HG03060 (cell line): ENCODE measurements around the gene MALRD1.
"Not testable (repeated sequence)": the region's sequence is repeated elsewhere in the genome, so short reads cannot be mapped to it uniquely, and the experiment has no call there.

Experiments
- ATAC-seq: cut with Tn5 transposase; IDR thresholded peaks from one replicate; pipeline ENCODE4 v1.9.1; 2021; ENCODE audit warnings: low read depth, moderate number of reproducible peaks; ENCODE audit not compliant: unreplicated experiment

The MALRD1 gene

DNA sequence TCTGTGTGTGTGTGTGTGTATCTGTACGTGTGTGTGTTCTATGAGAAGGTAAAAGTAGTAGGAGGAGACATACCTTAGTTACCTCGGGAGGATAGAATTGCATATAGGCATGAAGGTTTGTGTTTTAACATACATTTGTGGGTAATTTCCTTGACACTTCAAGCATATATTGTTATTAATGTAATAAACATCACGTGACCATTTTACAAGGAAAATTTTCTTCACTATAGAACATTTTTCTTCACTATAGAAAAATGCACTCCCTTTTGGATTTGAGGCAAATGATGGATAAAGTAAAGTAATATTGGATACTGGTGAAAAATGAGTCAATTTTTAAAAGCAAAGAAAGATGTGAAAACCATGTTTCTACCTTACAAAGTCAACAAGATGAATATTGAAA lies 640.6 kb downstream of the MALRD1 start:
- no peak for ATAC-seq

- ATAC-seq: no peak
These were observed 650.7 kb downstream of the MALRD1 start for GRCh38 chr10:19699299-19699698.

- no peak for ATAC-seq
These were observed 652.9 kb downstream of the MALRD1 start for GRCh38 chr10:19701427-19702052.

- ATAC-seq: no peak
These were observed 653.6 kb downstream of the MALRD1 start for GRCh38 chr10:19702215-19702614.

DNA sequence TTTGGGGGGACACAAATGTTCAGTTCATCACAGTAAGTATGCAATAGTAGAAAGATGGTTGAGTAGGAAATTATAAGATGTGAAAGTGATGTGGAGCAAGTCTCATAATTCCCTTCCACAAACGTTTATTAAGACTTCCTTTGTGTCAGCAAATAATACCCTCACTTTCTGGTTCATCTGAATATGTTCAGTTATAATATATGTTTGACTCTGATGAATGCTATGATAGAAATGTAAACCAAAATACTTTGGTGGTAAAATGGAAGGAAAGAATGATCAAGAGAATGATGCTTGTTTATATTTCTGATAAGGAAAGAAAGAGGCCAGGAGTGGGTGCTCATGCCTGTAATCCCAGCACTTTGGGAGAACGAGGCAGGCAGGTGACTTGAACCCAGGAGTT lies 655.9 kb downstream of the MALRD1 start:
- ATAC-seq: no peak

GRCh38 chr10:19705250-19705649 lies 656.6 kb downstream of the MALRD1 start:
- ATAC-seq: no peak

GRCh38 chr10:19706904-19707303 lies 658.3 kb downstream of the MALRD1 start:
- ATAC-seq: no peak

- ATAC-seq: no peak
These were observed 658.8 kb downstream of the MALRD1 start for GRCh38 chr10:19707376-19707775.

DNA sequence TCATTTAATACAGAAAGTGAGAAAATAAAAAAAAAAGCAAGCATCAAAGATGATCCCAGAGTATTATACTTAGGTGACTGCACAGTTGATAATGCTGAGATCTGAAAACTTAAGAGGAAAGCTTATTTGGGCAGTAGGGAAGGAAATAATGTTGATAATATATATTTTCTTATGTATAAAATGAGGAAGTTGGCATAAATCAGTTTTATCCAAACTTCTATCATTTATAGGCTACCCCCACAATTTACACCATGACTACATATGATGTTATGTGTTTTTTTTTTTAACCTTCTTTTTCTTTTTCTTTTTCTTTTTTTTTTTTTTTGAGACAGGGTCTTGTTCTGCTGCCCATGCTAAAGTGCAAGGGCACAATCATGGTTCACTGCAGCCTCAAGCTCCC lies 659.4 kb downstream of the MALRD1 start:
- ATAC-seq: no peak

- no peak for ATAC-seq
These were observed 662.0 kb downstream of the MALRD1 start for GRCh38 chr10:19710600-19710999.

DNA sequence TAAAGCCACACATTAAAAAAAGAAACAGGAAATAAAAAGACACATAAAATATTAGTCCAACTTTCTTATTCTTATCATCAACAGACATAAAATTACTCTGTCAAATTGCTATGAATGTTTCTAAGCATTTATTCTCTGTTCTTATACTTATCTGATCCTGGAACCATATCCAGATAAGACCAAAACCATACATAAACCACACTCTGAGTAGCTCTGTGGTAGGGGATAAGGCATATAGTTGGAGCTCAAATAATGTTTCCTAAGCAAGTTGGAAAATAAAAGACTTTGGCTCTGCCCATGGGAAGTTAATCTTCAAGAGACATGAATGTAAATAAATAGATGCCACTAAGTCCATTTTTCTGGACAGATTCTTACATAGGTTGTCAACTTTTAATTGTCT lies 664.6 kb downstream of the MALRD1 start:
- no peak for ATAC-seq

- ATAC-seq: no peak
These were observed 665.4 kb downstream of the MALRD1 start for GRCh38 chr10:19713800-19714525.

GRCh38 chr10:19719284-19719683 lies 670.7 kb downstream of the MALRD1 start:
- ATAC-seq: no peak

DNA sequence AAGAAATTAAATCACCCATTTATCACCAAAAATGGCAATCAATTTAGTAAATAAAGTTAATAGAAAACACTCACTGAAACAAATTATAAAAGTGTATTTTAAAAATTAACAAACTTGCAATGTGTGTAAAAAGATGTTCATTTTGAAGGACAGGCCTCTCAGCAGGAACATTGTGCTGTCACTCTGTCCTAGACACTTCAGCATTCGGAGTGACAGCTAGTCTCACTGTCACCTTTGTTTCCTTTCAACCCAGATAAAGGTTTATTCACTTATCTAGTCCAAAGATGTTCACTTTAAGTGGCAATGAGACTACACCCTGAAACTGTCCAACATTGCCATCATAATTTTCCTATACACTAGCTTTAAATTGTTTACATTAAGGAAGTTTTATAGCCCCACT lies 675.7 kb downstream of the MALRD1 start:
- ATAC-seq: no peak

DNA sequence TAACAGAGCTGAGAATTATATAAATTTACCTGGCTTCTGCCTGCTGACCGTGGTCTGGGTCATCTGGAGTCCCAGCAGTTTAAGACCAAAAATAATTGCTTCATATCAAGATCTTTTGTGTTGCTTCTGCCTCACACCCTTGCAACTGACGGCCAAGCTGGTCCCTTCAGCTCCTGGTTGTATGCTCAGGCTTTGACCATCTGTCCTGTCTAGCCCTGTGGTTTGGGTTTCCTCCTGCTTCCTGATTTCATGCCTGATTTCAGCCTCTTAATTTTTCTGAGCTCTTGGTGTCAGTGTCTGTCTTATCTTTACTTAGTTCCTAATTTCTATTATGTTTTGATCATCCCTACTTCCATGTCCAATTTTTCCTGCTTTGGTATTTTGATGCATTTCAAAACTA lies 679.8 kb downstream of the MALRD1 start:
- ATAC-seq: no peak

- ATAC-seq: no peak
These were observed 680.4 kb downstream of the MALRD1 start for GRCh38 chr10:19728964-19729363.

GRCh38 chr10:19730167-19730906 lies 681.7 kb downstream of the MALRD1 start:
- ATAC-seq: no peak

DNA sequence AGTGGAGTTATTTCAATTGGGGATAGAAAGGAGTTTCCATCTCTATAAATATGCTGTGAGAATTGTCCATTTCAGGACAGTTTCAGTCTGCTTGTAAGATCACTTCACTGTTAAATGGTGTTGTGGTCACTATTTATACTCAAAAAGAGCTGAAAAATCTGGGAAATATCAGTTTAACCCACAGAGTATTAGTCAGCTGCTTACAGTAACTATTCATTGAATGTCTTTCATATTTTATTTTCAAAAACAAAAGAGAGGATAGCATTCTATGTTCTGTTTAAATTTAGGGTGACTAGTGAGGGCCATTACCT lies 682.3 kb downstream of the MALRD1 start:
- no peak for ATAC-seq

DNA sequence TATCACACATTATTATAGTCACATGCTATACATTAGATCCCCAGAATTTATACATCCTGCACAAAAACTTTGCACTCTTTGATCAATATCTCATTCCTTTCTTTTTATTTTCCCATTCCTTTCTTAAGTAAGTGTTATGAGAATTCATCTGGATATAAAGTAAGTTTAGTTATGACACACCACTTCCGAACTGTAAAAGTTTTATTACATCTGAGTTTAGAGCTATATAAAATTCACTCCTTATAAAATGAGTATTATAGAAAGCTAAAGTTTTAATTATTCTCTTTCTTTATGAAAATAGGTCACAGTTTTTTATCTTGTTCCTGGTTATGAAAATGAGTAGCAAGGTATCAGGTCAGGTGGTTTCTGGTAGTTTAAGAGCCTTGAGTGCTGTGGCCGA lies 683.0 kb downstream of the MALRD1 start:
- no peak for ATAC-seq

- ATAC-seq: no peak
These were observed 689.8 kb downstream of the MALRD1 start for GRCh38 chr10:19738440-19738839.

GRCh38 chr10:19739232-19739631 lies 690.6 kb downstream of the MALRD1 start:
- not testable (repeated sequence) for ATAC-seq

GRCh38 chr10:19742144-19742543 lies 693.5 kb downstream of the MALRD1 start:
- ATAC-seq: not testable (repeated sequence)
